SH-SY5Y (cell line): ENCODE measurements around the gene ELMO1.

ENCODE experiments used
- GATA2 ChIP-seq: IDR thresholded peaks from 2 replicates; pipeline ENCODE4 v1.6.1; 2011; ENCODE audit warnings: mild to moderate bottlenecking, low read depth, low read length
- GATA3 ChIP-seq: IDR thresholded peaks from 2 replicates; pipeline ENCODE4 v1.6.1; 2011; ENCODE audit warnings: low read depth, mild to moderate bottlenecking, low read length, moderate library complexity

The ELMO1 gene

DNA sequence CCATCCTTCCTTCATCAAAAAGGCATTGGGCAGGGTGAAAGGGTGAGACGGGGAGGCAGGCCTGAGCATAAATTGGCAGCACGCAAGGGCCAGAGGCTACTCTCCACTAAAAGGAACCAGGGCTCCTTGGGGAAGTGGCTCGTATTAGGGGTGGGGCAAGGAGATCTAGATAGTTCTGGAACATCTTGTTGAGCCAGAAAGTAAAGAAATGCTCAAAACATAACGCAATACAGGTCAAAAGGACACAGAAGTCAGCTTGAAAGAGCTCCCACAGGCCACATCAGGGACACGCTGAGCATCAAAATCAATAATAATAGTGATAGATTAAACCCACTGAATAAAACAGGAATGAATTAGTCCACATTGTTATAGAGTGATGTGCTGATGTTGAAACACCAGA lies 203.1 kb downstream of the ELMO1 start:
- TF ChIP-seq GATA2 (no peak), GATA3 (no peak)

DNA sequence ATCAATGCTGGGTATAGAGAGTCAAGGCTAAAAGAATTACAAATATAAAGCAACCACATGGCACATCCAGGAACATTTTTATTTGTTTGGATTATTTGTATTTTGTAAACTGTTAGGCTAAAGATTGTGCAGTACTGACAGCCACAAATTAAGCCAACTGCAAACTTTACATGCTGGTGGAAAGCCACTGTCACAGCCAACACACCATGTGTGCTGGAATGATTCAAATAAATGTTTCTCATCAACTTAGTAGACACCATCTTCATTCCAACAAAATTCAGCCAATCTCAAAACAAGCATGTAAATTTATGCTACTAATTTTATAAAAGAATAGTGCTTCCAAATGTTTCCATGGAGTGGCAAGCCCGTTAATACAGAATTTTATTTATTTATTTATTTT lies 211.8 kb downstream of the ELMO1 start:
- TF ChIP-seq GATA2 (no peak), GATA3 (no peak)

DNA sequence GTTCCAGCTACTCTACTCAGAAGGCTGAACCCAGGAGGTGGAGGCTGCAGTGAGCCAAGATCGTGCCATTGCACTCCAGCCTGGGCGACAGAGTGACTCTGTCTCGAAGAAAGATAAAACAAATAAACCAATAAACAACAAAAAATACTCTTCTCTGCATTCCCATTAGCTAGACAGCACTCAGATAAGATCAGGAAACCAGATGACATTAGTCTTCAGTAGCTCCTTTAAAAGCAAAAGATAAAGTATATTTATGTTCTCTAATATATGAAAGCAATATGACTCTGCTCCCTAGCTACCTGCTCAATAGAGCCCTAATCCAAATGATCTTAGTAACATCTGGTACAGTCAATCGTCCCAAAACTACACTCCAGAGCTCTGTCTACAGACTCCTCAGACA lies 212.9 kb downstream of the ELMO1 start:
- TF ChIP-seq GATA2 = peak; percentile 75; the same call in 1 of the 2 replicates
- TF ChIP-seq GATA3 = peak; percentile 53

DNA sequence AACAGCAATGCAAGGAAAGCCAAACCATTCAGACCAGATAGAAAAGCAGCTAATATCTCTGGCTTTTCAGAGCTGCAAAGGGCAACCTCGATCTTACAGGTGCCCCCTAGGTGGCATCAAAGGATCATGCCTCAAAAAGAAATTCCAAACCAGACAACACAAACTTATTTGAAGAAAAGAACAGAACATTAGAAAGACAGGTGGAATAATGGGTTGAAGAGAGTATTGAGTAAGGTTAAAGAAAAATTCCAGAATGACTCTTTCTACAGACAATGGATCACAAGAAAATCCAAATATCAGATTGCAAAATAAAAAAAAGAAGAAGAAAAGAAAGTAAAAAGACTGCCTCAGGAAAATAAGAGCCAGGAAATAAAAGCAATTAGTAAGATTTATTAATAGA lies 213.7 kb downstream of the ELMO1 start:
- TF ChIP-seq GATA3 = no peak
- TF ChIP-seq GATA2 = no peak

DNA sequence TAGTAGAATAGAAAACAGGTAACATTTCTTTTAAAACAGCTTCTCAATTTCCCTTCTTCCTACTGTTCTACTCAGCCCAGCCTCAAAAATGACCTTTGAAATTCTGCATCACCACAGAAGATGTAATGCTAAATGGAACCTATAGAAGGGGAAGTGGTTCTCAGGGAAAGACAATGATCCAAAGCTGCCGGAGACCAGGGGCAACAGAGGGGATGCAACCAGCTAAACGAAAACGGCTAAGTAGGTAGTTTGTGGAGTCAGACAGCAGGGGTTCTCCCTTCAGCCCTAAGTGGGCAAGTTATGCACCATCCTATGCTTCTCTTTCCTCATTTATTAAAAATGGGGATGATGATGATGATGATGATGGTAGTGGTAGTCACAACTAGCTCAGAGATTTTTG lies 214.3 kb downstream of the ELMO1 start:
- no peak for TF ChIP-seq GATA2
- TF ChIP-seq GATA3 = no peak

DNA sequence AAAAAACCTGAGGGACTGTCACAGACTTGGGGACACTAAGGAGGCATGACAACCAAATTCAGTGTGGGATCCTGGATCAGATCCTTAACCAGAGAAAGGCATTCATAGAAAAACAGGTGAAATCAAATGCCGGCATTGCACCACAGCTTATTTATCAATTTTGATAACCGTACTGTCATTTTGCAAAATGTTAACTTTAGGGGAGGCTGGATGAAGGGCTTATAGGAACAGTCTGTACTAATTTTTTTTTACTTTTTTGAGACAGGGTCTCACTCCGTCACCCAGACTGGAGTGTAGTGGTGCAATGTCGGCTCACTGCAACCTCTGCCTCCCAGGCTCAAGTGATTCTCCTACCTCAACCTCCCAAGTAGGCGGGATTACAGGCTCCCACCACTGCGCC lies 217.1 kb downstream of the ELMO1 start:
- TF ChIP-seq GATA2 (no peak), GATA3 (no peak)

DNA sequence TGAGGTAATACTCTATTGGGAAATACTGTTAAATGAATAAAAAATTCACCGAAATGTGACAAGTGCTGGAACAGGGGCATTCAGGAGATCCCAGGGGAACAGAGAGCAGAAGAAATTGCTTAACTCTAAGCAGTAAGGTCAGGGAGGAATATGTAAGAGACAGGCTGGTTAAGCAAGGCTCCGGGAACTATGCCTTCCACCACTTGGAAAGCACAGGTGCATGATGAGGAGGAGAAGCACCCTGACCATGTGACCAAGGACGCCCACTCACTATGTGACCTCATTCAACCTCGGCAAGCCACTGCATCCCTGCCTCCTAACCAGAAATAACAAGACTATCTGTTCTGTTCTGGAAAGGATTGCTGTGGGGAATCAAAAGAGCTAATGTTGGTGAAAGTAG lies 218.4 kb downstream of the ELMO1 start:
- TF ChIP-seq GATA2 (no peak), GATA3 (no peak)

DNA sequence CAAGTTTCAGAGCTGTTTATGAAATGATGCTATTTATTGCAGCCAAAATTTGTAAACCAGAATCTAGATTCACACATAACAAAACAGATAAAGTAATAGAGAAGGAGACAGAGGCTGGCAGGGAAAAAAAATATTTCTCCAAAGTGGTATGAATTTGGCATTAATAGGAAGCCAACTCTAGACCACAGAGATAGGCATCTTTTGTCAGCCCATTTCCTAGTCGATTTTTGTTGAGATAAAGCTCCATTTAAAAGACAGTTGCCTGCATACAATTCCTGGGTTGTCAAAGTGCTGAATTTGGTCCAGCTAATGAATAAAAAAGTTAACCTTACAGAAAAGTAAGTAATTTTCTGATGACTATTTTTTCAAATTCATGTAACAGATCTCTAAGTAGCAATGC lies 219.3 kb downstream of the ELMO1 start:
- peak; percentile 79 for TF ChIP-seq GATA2
- peak; percentile 87 for TF ChIP-seq GATA3

DNA sequence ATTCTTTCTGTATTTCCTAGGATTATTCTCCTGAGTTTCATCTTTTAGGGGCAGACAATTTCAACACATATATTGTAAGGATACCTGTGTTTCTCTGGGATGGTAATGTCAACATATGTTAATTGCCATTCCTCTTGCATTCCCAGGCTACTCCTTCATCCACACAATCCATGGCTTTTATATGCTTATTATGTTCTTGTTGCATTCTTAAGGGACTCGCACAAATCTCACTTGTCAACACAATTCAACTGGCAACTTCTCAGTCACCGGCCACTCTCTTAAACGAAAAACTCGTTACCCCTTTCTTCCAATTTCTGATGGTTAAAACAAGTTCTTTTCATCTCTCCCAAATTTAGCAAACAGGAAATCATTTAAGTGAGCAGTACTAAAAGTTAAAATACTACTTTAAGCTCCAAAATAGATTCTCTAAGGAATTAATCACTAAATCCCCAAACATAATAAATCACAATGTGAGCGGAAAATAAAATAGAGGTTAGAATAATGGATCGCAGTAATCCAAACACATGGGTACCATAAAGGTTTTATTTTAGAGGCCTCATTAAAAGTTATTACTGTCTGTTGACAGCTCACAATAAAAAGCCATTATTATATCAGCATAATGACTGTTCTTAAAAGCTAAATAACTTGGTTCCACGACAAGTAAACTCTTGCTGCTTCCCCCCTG lies 223.2 kb downstream of the ELMO1 start:
- no peak for TF ChIP-seq GATA3
- TF ChIP-seq GATA2 = no peak

DNA sequence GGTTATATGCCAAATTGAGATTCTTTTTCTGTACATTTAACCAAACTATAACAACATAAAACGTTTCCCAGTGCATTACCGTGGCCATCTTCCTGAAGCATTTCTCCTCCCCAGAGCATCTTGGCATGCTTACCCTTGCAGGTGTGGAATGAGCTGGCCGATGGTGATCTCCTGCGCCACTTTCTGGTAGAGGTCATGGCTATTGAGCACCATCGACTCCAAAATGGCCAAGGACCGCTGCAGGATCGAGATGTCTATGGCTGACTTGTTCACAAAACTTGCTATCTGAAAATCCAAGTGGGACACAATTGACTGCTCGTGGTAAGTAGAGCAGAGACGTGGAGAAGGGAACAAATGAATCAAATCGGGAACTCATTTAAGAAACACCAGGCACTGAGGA lies 223.9 kb downstream of the ELMO1 start:
- TF ChIP-seq GATA3 (no peak), GATA2 (no peak)

DNA sequence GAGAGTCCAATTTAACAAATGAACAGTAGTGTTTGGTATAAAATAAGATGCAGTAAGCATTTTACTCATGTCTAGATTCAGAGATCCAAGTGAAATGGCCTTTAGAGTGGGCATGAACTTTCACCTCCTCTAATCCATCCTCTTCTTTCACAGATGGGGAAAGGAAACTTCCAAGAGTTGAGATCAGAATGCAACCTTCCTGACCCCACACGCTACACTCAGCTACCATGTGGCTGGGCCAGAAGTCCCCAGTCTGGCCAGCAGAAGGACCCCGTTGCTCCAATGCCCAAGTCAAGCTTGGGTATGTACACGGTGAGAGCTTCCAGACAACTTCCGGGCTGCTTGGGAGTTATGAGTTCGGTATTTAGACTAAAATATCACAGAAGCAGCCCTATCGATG lies 228.0 kb downstream of the ELMO1 start:
- TF ChIP-seq GATA2 (no peak), GATA3 (no peak)

DNA sequence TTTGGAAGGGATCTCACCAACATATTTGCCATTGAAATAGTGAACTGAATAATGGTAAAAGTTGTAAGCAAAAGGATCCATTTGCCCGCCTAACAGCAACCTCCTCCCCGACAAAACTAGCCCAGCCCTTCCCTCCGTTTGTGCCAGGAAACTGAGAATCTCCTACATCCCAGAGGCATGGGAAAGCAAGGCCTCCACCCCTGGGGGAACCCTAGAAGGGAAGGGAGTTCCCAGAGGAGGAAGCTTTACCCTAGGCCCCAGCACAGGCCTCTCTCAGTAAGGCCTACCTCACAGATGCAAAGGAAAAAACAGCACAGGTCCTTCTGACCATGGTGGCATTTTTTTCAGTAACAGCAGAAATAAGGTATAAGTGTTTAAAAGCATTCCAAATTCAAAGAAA lies 229.7 kb downstream of the ELMO1 start:
- no peak for TF ChIP-seq GATA2
- no peak for TF ChIP-seq GATA3

DNA sequence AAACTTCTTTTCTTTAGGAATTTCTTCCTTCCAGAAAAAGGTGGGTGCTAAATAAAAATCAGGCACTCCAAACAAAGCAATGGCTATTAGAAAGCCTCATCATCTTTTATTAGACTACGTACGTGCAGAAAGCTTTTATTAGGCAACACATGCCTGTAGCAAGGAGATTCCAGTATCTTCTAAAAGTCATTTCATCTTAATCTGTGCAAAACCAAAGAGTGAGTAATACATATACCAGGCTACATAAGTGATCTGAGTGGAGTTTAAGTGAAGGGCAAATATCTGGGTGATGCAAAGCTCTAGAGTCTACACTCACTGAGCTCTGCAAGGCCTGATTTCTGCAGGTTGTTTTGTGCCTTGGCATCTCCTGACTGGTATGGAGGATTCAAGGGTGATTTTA lies 231.7 kb downstream of the ELMO1 start:
- TF ChIP-seq GATA2 = no peak
- TF ChIP-seq GATA3 = no peak

DNA sequence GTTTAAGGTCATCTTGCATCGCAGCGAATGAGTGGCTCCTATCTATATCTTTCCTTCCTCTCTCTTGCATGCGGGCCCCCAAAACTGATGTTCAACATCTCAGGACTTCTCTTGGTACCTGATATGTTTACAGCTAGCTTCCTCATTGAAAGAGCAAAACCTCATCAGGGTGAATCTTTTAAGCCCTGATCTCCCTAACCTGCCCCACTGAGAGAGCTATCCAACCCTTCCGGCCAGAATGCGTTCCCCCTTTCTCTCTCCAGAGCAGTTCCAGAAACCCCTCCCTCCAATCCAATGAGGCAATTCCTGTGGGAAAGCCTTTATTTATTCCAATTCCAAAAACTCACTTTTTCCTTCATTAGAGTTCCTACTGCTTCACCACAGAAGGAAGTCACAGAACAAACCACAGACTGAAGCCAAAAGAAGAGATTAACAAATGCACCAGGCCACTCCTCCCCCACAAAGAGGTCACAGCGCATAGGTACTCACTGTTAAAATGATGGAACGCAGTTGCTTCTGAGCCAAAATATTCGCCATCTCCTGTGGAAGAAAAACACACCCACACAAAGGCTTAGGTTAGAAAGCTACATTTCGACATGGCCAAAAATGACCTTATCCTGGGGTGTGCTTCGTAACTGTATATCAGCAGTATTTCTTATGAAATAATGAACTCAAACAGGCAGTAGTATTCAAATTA lies 232.4 kb downstream of the ELMO1 start:
- TF ChIP-seq GATA3 (no peak), GATA2 (no peak)

DNA sequence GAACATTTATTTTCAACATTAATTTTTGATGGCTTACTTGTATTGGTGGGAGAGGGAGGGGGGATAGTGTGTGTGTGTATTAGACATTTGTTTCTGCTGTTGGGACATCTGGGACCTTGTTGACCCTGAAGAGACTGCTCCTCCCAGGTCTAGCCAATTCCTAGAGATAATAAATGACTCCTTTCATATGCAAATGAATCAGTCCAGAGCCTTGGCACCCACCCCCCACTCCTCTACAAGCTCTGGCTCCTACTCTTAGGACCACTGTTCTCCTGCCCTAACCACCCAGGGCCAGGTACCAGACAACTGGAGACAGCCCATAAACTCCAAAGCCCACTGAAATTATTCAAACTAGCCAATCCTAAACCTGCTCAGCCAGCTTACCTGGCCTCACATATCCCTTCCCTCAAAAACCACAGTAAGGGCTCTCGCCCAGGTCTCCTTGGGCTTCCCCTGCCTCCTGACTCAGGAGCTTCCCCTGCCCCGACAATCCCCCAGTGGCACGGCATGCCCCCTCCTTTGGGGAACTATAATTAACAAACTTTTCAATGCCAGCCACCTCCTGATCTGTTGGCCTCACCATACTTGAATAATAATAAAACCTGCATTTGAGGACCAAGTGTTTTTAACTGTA lies 233.3 kb downstream of the ELMO1 start:
- TF ChIP-seq GATA2 = no peak
- no peak for TF ChIP-seq GATA3
